GM18870 (cell line): ENCODE data around the gene SEMA4A.
A peak's percentile ranks its signal among the peaks of the same experiment; 100 is the strongest.
"Not testable (repeated sequence)": the region's sequence is repeated elsewhere in the genome, so short reads cannot be mapped to it uniquely, and the experiment has no call there.

ENCODE experiments used
- ATAC-seq: cut with Tn5 transposase; IDR thresholded peaks from one replicate; pipeline ENCODE4 v1.9.1; 2021; ENCODE audit warnings: moderate library complexity; ENCODE audit not compliant: unreplicated experiment

SEMA4A gene

DNA sequence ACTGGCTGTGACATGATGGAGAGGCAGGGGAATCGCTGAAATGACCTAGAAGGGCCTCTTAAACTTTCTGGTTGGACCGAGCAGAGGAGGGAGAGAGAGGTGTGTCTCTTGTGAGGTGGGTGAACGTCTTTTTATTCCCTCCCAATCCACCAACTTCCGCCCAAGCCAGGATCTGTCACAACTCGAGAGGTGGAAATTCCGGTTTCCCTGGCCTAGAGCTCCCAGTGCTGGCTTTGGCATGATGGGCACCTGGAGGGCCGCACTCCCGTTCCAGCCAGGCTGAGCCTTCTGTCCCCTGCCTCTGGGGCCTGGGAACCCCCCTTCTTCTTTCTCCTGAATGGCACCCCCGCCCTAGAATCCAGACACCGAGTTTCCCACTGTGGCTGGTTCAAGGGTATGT lies at the start of gene SEMA4A:
TSS of gene SEMA4A (plus strand) at position 224 of the 400 bp plus-strand sequence. CDS start 994 bp downstream, outside the sequence.
- ATAC-seq = no peak

DNA sequence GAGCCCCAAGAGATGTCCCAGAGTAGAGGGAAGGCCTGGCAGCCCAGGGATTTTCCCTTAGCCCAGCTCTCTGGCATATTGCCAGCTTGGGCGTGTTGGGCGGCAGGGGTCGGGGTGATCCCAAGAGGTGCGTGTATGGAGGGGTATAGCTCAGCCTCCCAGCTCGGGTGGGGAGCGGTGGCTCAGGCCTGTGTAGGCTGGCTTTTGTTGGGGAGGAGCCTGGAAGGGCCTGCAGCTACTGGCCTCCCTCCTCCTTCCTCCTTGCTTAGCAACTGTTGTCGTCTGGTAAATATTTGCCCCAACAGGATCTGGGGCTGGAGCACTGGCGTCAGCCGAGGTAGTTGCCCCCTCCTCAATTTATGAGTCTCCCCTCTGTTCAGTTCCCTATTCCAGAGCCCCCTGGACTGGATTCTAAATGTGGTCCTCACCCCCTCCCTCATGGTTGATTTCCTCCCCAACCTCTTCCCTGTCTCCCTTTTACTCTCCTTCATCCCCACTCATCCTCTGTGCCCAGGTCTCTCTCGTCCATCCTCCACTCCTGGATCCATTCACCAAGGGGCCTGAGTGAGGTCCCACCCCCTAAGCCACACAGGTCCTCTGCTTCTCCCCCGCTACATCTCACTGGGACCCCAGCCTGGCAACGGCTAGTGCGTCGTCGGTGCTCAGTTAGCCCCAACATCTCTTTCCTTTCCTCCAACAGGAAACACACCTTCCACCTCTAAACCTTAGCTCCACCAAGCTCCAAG lies 49.1 kb upstream of the SEMA4A start:
- no peak for ATAC-seq

DNA sequence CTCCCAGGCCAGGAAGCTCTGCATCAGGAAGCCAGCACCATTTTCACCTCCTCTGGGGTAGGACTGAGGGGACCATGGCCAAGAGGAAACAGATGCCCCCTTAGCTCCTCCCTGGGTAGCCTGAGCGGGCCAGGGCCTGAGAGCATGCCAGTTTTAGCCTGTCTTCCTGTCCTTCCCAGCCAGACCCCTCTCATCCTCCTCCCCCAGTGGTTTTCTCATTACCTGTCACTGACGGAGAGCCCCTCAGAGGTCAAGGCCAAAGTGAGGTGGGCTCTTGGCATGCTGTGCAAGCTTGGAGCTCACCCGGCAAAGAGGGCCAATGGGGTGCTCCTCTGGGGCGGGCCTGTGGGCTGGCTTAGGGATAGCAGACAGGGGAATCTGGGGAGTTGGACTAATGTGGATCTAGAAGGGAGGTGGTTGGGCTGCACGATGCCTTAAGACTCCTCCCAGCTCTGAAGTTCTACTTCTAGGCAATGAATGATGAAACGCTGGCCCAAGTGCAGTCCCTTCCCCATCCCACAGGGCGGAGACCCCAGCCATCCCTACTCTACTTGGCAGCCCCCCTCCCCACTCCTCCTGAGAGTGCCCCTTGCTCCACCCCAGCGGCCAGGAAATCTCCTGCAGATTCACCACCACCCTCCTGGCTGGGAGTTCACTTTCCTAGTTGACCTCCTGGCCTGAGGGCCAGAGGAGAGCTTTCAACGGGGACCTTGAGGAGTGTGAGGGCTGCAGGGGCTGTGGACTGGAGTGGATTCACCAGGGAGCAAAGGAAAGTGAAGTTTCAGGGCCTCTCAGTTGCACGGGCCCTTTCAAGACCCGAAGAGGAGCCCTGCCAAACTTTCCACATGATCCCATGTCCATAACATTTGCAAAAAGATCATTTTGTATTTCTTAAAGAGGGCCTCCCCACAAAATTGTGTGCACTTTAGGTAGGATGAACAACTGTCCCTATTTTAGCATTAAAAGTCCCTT lies 48.2 kb upstream of the SEMA4A start:
- no peak for ATAC-seq

DNA sequence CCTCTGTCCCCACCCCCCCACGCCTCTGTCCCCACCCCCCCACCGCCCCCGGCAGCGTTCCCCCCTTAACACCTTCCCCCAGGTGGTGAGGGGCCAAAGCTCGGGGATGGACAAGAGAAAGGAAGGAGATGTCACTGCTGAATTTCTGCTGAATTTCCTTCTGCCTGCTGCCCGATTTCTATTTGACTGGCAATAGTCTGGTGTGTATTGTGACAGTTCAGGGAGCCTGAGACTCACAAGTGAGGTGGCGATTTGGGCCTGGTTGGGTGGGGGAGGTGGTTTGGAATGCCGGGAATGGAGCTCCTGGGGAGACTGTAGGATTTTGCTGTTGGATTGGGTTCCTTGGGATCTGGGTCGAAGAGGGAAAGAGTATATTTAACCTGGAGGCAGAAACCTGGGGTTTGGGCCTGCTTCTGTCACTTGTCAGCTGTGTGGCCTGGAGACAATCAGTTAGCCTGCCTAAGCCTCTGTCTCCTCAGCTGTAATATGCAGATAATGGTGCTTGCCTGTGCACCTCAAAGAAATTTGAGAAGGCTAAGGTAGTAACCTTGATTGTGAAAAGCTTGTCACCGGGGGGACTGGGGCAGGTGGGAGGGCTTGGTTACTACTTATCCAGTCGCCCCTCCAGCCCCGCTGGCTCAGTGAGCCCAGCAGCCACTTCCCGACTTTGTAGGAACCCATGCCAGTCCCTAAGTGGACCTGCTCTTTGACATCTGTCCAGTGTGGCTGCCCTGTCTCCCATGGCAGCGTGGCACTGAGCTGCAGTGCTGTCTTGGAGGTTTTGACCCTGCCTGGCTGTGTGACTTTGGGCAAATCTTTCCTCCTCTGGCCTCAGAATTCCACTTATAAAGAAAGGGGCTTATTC lies 46.5 kb upstream of the SEMA4A start:
- ATAC-seq = no peak

DNA sequence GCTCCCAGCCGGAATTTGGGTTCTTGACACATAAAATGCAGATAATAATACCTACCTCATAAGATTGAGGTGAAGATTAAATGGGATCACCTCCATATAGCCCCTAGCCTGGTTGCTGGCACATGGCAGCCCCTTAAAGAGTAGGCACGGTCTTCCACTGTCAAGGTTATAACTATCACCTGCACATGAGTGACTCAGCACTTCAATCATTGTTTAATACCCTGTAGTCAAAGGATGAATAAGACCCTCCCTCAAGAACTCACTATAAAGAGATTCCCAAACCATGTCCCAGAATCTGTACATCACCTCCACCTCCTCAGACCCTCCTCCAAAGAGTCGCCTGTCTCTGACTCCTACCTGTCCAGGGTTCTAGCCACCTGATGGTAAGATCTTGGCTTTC lies 45.3 kb upstream of the SEMA4A start:
- no peak for ATAC-seq

DNA sequence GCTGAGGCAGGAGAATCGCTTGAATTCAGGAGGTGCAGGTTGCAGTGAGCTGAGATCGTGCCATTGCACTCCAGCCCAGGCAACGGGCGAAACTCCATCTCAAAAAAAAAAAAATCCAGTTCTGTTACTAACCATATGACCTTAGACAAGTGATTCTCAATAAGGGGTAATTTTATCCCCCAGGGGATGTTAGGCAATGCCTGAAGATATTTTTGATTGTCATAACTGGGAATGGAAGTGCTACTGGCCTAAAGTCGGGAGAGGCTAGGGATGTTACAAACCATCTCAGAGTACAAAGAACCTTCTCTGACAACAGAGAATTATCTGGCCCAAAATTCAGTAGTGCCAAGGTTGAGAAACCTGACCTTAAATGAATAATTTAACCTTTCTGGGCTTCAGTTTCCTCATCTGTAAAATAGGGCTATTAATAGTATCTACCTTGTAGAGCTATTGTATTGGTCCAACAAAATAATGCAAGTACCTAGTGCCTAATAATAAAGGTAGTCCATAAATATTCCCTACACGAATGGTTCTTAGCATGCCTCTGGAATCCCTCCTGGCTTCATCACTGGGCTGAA lies 44.6 kb upstream of the SEMA4A start:
- no peak for ATAC-seq

DNA sequence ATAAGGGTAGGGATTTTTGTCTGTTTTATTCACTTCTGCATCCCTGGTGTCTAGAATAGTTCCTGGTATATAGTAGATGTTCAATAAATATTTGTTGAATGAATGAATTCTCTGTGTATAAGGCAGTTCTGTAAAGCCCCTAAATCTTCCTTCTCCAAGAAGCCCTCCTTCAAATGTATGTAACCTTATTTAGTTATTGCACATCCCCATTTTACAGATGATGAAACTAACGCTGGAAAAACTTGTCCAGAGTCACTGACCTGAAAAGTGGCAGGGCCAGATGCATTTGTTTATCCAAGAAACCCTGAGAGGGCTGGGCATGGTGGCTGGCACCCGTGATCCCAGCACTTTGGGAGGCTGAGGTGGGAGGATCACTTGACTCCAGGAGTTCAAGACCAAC lies 43.1 kb upstream of the SEMA4A start:
- no peak for ATAC-seq

DNA sequence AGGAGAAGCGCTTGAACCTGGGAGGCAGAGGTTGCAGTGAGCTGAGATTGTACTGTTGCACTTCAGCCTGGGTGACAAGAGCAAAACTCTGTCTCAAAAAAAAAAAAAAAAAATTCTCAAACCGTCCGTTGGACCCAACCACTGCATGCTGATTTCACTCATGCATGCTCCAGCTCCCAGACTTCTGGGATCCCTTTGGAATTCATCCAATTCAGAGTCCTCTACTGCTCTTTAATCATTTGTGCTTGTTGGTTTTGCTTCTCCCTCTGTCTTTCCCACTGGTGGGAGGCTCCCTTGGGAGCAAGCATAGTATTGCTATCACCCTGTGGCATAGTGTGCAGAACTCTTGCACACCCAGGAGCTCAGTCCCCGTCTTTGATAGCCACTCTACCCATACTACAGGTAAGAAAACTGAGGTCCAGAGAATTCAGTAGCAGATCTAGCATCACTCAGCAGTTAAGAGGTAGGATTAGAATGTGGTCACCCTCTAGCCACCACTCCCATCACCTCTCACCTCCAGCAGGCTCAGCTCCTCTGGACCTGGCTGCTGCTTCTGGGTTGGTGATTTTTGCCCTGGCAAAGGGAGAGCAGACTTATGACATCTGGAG lies 41.9 kb upstream of the SEMA4A start:
- ATAC-seq = no peak

DNA sequence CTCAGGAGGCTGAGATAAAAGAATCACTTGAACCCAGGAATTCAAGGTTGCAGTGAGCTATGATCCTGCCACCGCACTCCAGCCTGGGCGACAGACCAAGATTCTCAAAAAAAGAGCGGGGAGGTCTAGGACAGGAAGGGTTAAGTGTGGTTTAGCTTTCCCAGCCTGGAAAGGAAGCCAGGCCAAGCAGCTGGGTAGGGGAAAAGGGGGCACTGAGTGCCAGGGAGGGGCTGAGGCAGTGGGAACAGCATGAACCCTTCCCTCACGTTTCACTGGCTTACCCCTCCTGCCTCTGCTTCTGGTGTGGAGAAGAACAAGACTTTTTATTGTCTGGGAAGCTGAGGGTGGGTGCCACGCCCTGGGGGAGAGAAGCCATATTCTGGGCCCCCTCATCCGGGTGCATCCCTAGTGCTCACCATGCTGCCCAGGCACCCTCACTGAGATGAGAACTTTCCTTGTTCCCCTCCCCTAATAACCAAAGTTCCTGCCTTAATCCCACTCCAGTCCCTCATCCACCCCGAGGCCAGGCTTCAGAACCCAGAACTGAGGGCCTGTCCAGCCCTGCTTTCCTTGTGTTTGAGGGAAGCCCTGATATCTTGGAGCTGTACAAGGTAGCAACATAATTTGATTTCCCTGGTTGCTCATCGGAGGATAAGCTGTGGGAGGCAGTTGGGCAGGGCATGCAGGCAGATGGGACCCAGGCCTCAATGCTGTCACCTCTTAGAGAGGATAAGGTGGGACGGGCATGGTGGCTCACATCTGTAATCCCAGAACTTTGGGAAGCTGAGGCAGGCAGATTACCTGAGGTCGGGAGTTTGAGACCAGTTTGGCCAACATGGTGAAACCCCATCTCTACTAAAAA lies 40.9 kb upstream of the SEMA4A start:
- no peak for ATAC-seq

DNA sequence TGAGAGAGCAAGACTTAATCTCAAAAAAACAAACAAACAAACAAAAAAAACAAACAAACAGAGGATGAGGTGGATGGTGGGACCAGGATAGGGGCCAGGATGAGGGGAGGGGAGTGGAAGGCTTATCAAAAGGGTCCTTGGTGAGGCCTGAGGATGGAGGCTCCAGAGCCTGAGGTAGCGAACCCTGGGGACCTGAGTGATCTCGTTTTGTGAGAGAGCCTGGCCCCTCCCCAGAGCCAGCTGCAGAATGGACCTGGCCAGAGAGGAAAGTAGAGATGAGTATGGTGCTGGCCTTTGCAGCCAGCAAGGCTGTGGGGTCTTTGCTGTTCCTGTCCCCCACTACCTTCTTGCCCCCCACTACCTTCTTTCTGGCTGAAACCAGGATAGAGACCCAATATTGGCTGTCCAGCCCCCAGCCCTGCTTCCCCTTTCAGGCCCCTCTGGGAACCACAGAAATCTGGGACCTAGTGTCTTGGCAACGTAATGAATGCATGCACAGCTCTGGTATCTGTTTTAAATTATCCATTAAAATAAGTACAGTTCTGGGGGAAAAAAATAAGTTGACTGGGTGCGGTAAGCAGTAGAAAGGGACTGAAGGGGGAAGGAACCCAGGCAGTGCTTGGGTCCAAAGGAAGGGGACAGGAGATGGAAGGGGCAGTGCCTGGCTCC lies 40.0 kb upstream of the SEMA4A start:
- no peak for ATAC-seq

DNA sequence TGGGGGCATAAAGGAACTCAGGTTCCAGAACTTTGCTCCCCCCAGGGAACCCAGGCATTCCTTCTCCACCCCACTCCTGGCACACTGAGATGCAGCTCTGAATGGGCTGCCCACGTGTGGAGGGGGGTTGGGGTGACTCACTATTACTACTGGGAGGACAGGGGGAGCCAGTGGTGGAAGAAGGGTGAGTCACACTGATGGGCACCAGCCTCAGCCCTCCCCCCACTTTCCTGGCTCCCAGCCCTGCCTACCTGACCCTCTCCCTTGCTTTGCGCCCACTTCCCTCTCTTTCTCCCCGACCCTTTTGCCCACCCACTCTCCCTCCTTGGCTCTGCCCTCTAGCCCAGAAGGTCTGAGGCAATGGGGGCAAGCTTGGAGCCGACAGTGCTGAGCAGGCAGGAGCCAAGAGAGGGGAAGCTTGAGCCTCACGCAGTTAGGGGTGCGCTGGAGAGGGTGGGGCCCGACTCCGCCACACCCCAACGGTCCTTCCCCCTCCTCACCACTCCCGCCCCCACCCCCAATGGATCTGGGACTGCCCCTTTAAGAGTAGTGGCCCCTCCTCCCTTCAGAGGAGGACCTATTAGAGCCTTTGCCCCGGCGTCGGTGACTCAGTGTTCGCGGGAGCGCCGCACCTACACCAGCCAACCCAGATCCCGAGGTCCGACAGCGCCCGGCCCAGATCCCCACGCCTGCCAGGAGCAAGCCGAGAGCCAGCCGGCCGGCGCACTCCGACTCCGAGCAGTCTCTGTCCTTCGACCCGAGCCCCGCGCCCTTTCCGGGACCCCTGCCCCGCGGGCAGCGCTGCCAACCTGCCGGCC lies 39.1 kb upstream of the SEMA4A start, which contains the start of gene LMNA:
TSS of gene LMNA (plus strand) at position 611 of the 818 bp plus-strand sequence. CDS start 208 bp downstream, outside the sequence.
- ATAC-seq = peak; percentile 56

DNA sequence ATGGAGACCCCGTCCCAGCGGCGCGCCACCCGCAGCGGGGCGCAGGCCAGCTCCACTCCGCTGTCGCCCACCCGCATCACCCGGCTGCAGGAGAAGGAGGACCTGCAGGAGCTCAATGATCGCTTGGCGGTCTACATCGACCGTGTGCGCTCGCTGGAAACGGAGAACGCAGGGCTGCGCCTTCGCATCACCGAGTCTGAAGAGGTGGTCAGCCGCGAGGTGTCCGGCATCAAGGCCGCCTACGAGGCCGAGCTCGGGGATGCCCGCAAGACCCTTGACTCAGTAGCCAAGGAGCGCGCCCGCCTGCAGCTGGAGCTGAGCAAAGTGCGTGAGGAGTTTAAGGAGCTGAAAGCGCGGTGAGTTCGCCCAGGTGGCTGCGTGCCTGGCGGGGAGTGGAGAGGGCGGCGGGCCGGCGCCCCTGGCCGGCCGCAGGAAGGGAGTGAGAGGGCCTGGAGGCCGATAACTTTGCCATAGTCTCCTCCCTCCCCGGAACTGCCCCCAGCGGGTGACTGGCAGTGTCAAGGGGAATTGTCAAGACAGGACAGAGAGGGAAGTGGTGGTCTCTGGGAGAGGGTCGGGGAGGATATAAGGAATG lies 38.4 kb upstream of the SEMA4A start:
- no peak for ATAC-seq

DNA sequence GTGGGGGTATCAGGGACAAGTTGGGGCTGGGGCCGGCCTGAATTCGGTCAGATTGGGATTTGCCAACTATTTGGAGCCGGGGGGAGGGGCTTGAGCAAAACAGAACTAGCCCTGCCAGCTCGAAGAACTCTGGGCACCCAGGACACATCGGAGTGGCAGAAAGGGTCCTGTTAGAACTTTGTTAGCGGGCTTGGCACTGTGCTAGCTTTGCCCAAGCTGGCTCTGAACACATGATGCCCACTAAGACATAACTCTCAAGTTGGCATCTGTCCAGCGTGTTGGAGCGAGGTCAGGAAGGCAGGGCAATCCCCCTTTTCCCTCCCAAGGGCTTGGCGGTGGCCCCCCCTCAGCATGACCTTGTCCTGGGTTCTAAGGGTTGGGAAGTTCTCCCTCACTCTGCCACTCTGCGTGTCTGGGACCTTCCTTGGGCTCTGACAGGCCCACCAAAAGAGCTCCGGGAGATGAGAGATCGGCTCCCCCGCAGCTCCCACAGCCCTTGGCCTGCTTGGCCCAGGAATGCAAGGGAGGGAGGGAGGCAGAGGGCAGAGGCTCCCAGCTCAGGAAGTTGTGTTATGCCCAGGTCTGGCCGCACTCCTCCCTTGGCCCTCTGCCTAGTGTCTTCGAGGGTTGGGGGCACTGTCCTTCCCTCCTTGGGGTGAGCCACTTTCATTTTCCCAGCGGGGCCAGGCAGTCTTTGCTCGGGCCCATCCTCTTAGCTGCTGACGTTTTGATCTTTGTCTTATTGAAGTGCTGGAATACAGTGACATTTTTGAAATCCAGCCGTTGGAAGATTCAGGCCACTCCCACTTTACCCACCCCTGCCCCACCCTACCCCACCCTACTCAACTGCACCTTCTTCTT lies 37.6 kb upstream of the SEMA4A start:
- no peak for ATAC-seq

DNA sequence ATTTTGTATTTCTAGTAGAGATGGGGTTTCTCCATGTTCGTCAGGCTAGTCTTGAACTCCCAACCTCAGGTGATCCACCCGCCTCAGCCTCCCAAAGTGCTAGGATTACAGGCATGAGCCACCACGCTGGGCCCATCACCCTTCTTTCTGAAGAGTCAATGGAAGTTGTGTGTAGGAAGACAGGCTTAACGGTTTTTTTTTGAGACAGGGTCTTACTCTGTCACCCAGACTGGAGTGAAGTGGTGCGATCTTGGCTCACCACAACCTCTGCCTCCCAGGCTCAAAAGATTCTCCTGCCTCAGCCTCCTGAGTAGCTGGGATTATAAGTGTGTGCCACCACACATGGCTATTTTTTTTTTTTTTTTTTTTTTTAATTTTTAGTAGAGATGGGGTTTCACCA lies 36.7 kb upstream of the SEMA4A start:
- ATAC-seq = not testable (repeated sequence)

DNA sequence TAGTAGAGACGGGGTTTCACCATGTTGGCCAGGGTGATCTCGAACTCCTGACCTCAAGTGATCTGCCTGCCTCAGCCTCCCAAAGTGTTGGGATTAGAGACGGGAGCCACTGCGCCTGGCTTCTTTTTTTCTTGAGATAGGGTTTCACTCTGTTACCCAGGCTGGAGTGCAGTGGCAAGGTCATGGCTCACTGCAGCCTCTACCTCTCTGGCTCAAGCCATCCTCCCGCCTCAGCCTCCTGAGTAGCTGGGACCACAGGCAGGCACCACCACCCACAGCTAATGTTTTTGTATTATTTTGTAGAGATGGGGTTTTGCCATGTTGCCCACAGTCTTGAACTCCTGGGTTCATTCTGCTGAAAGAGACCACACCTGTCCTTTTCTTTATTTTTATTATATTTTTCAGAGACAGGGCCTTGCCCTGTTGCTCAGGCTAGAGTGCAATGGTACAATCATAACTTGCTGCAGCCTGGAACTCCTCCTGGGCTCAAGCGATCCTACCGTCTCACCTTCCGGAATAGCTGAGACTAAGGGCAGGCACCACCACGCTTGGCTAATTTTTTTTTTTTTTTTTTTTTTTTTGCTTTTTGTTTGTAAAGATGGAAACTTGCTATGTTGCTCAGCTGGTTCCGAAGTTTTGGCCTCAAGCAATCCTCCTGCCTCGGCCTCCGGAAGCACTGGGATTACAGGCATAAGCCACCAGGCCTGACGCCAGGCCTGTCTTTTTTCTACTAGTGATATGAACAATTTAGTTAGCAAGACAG lies 35.8 kb upstream of the SEMA4A start:
- ATAC-seq = no peak
